ENCODE data around the gene LRBA. TPM values are rescaled to one million over a fixed set of nuclear protein-coding genes. Genes with fewer than 3 reads are reported as not detected.
"Not testable (repeated sequence)": the region's sequence is repeated elsewhere in the genome, so short reads cannot be mapped to it uniquely, and the experiment has no call there.

The LRBA gene
- total RNA-seq, 5 donors from 2014 or later (not counting 1 experiment from before 2014, with no cell fraction given), result 56.1 to 81.7 (median 56.9) TPM

GRCh38 chr4:150569384-150569987 is 445.6 kb downstream of the LRBA start:
- Mint-ChIP-seq H3K4me3 (no peak overlapping the region), H3K9me3 (peaks cover 2 to 7% (median 6%) of the 10 kb centered on the region in 3 donors), H3K4me1 (peaks cover 5 to 11% (median 9%) of the 10 kb centered on the region in 3 donors), H3K36me3 (peaks cover 34% of the 10 kb centered on the region), H3K27me3 (no peaks in the 10 kb centered on the region), H3K27ac (no peak overlapping the region)
- Histone ChIP-seq H3K27ac (ENCODE audit: low read length) (no peak overlapping the region), H3K4me1 (ENCODE audit: control insufficient read depth in 1 of 2, extremely low read depth in 1 of 2, insufficient read depth in 2 of 2, low read length in 2 of 2) (no peaks in the 10 kb centered on the region), H3K9me3 (no peaks in the 10 kb centered on the region), H3K4me3 (ENCODE audit: control insufficient read depth in 1 of 2, extremely low read depth in 1 of 2, low read length in 1 of 2) (no peak overlapping the region), H3K36me3 (ENCODE audit: control insufficient read depth in 2 of 2, extremely low read depth in 1 of 2, insufficient read depth in 1 of 2, low read length in 1 of 2) (peaks cover 0 to 6% of the 10 kb centered on the region in 2 donors), H3K27me3 (replicated peaks in 1 of 2; ENCODE audit: control insufficient read depth in 2 of 2, extremely low read depth in 1 of 2, insufficient read depth in 2 of 2, low read length in 1 of 2) (no peaks in the 10 kb centered on the region)
- ATAC-seq (replicated peaks in 1 of 4) (no peak), DNase-seq (no peak)
- ChIA-PET POLR2A (interaction anchor here in 1 of 2 donors (0.6 kb wide), 1 partner anchor 40 kb away, joined by 3 read pairs; no protein-coding TSS in a partner anchor), CTCF (no interaction called here)
- 100% methylated on average over 3 of the region's 5 CpGs for WGBS (ENCODE audit: insufficient coverage)

GRCh38 chr4:150567070-150567469 is 448.0 kb downstream of the LRBA start:
- H3K27ac Mint-ChIP-seq, result no peak overlapping the region
- WGBS (ENCODE audit: insufficient coverage), result no CpG with 5 or more reads among the region's 3 CpGs
- DNase-seq, result no peak
- H3K4me1 Mint-ChIP-seq, result peaks cover 0 to 7% (median 2%) of the 10 kb centered on the region in 3 donors
- H3K9me3 Mint-ChIP-seq, result peaks cover 2 to 7% (median 6%) of the 10 kb centered on the region in 3 donors
- ChIA-PET POLR2A (interaction anchor here in 1 of 2 donors (0.6 kb wide), 1 partner anchor 1629 kb away, joined by 3 read pairs; no protein-coding TSS in a partner anchor), CTCF (no interaction called here)
- Histone ChIP-seq H3K4me1 (ENCODE audit: control insufficient read depth in 1 of 2, extremely low read depth in 1 of 2, insufficient read depth in 2 of 2, low read length in 2 of 2) (no peaks in the 10 kb centered on the region), H3K9me3 (no peaks in the 10 kb centered on the region), H3K27me3 (replicated peaks in 1 of 2; ENCODE audit: control insufficient read depth in 2 of 2, extremely low read depth in 1 of 2, insufficient read depth in 2 of 2, low read length in 1 of 2) (no peaks in the 10 kb centered on the region), H3K36me3 (ENCODE audit: control insufficient read depth in 2 of 2, extremely low read depth in 1 of 2, insufficient read depth in 1 of 2, low read length in 1 of 2) (peaks cover 0 to 6% of the 10 kb centered on the region in 2 donors), H3K4me3 (ENCODE audit: control insufficient read depth in 1 of 2, extremely low read depth in 1 of 2, low read length in 1 of 2) (no peak overlapping the region), H3K27ac (ENCODE audit: low read length) (no peak overlapping the region)
- H3K27me3 Mint-ChIP-seq, result no peaks in the 10 kb centered on the region
- no peak for ATAC-seq (replicated peaks in 1 of 4)
- no peak overlapping the region for H3K4me3 Mint-ChIP-seq
- peaks cover 44% of the 10 kb centered on the region for H3K36me3 Mint-ChIP-seq

- DNase-seq; H3K4me3 Mint-ChIP-seq; ATAC-seq (replicated peaks in 1 of 4); H3K27me3 ChIP-seq (replicated peaks in 1 of 2; ENCODE audit: control insufficient read depth in 2 of 2, extremely low read depth in 1 of 2, insufficient read depth in 2 of 2, low read length in 1 of 2); CTCF ChIA-PET; H3K27ac ChIP-seq (ENCODE audit: low read length); H3K4me1 Mint-ChIP-seq; H3K27ac Mint-ChIP-seq; POLR2A ChIA-PET; H3K27me3 Mint-ChIP-seq; H3K4me1 ChIP-seq (ENCODE audit: control insufficient read depth in 1 of 2, extremely low read depth in 1 of 2, insufficient read depth in 2 of 2, low read length in 2 of 2); H3K9me3 ChIP-seq; H3K9me3 Mint-ChIP-seq; H3K36me3 ChIP-seq (ENCODE audit: control insufficient read depth in 2 of 2, extremely low read depth in 1 of 2, insufficient read depth in 1 of 2, low read length in 1 of 2); H3K4me3 ChIP-seq (ENCODE audit: control insufficient read depth in 1 of 2, extremely low read depth in 1 of 2, low read length in 1 of 2): not testable (repeated sequence)
- H3K36me3 Mint-ChIP-seq, result peaks cover 46% of the 10 kb centered on the region
- no CpG with 5 or more reads among the region's 2 CpGs for WGBS (ENCODE audit: insufficient coverage)
These were observed 450.1 kb downstream of the LRBA start for GRCh38 chr4:150564967-150565366.

GRCh38 chr4:150562751-150563150 is 452.3 kb downstream of the LRBA start:
- Mint-ChIP-seq H3K27ac (no peak overlapping the region), H3K4me3 (no peak overlapping the region), H3K4me1 (peaks cover 0 to 7% (median 2%) of the 10 kb centered on the region in 3 donors), H3K9me3 (peaks cover 2 to 7% (median 6%) of the 10 kb centered on the region in 3 donors), H3K36me3 (peaks cover 43% of the 10 kb centered on the region), H3K27me3 (no peaks in the 10 kb centered on the region)
- no peak for ATAC-seq (replicated peaks in 1 of 4)
- POLR2A ChIA-PET, result no interaction called here
- CTCF ChIA-PET, result interaction anchor here in 1 of 2 donors (0.7 kb wide), 1 partner anchor 133 kb away, joined by 3 read pairs; no protein-coding TSS in a partner anchor
- Histone ChIP-seq H3K27me3 (replicated peaks in 1 of 2; ENCODE audit: control insufficient read depth in 2 of 2, extremely low read depth in 1 of 2, insufficient read depth in 2 of 2, low read length in 1 of 2) (no peaks in the 10 kb centered on the region), H3K9me3 (no peaks in the 10 kb centered on the region), H3K27ac (ENCODE audit: low read length) (no peak overlapping the region), H3K4me1 (ENCODE audit: control insufficient read depth in 1 of 2, extremely low read depth in 1 of 2, insufficient read depth in 2 of 2, low read length in 2 of 2) (no peaks in the 10 kb centered on the region), H3K36me3 (ENCODE audit: control insufficient read depth in 2 of 2, extremely low read depth in 1 of 2, insufficient read depth in 1 of 2, low read length in 1 of 2) (peaks cover 0 to 9% of the 10 kb centered on the region in 2 donors), H3K4me3 (ENCODE audit: control insufficient read depth in 1 of 2, extremely low read depth in 1 of 2, low read length in 1 of 2) (no peak overlapping the region)
- no peak for DNase-seq

- Histone ChIP-seq H3K36me3 (ENCODE audit: control insufficient read depth in 2 of 2, extremely low read depth in 1 of 2, insufficient read depth in 1 of 2, low read length in 1 of 2) (peaks cover 0 to 7% of the 10 kb centered on the region in 2 donors), H3K27me3 (replicated peaks in 1 of 2; ENCODE audit: control insufficient read depth in 2 of 2, extremely low read depth in 1 of 2, insufficient read depth in 2 of 2, low read length in 1 of 2) (no peaks in the 10 kb centered on the region), H3K4me1 (ENCODE audit: control insufficient read depth in 1 of 2, extremely low read depth in 1 of 2, insufficient read depth in 2 of 2, low read length in 2 of 2) (no peaks in the 10 kb centered on the region), H3K27ac (ENCODE audit: low read length) (no peak overlapping the region), H3K9me3 (no peaks in the 10 kb centered on the region), H3K4me3 (ENCODE audit: control insufficient read depth in 1 of 2, extremely low read depth in 1 of 2, low read length in 1 of 2) (no peak overlapping the region)
- Mint-ChIP-seq H3K9me3 (peaks cover 2 to 7% (median 6%) of the 10 kb centered on the region in 3 donors), H3K4me3 (no peak overlapping the region), H3K36me3 (peaks cover 42% of the 10 kb centered on the region), H3K27ac (no peak overlapping the region), H3K4me1 (peaks cover 0 to 7% (median 2%) of the 10 kb centered on the region in 3 donors), H3K27me3 (no peaks in the 10 kb centered on the region)
- POLR2A ChIA-PET, result no interaction called here
- CTCF ChIA-PET, result no interaction called here
- ATAC-seq (replicated peaks in 1 of 4), result no peak
- WGBS (ENCODE audit: insufficient coverage), result no CpG with 5 or more reads among the region's 2 CpGs
- no peak for DNase-seq
These were observed 452.8 kb downstream of the LRBA start for GRCh38 chr4:150562250-150562649.

GRCh38 chr4:150561143-150561737 is 453.8 kb downstream of the LRBA start:
- H3K9me3 Mint-ChIP-seq, result peaks cover 2 to 7% (median 6%) of the 10 kb centered on the region in 3 donors
- Histone ChIP-seq H3K4me1 (ENCODE audit: control insufficient read depth in 1 of 2, extremely low read depth in 1 of 2, insufficient read depth in 2 of 2, low read length in 2 of 2) (no peaks in the 10 kb centered on the region), H3K36me3 (ENCODE audit: control insufficient read depth in 2 of 2, extremely low read depth in 1 of 2, insufficient read depth in 1 of 2, low read length in 1 of 2) (peaks cover 0 to 7% of the 10 kb centered on the region in 2 donors), H3K27ac (ENCODE audit: low read length) (no peak overlapping the region), H3K27me3 (replicated peaks in 1 of 2; ENCODE audit: control insufficient read depth in 2 of 2, extremely low read depth in 1 of 2, insufficient read depth in 2 of 2, low read length in 1 of 2) (no peaks in the 10 kb centered on the region), H3K4me3 (ENCODE audit: control insufficient read depth in 1 of 2, extremely low read depth in 1 of 2, low read length in 1 of 2) (no peak overlapping the region), H3K9me3 (no peaks in the 10 kb centered on the region)
- peaks cover 0 to 7% (median 2%) of the 10 kb centered on the region in 3 donors for H3K4me1 Mint-ChIP-seq
- ATAC-seq (replicated peaks in 1 of 4) (no peak), DNase-seq (no peak)
- H3K27me3 Mint-ChIP-seq, result no peaks in the 10 kb centered on the region
- ChIA-PET POLR2A (interaction anchor here in 1 of 2 donors (0.6 kb wide), 1 partner anchor 280 kb away, joined by 3 read pairs; no protein-coding TSS in a partner anchor), CTCF (no interaction called here)
- no peak overlapping the region for H3K4me3 Mint-ChIP-seq
- H3K27ac Mint-ChIP-seq, result no peak overlapping the region
- no CpG with 5 or more reads among the region's 2 CpGs for WGBS (ENCODE audit: insufficient coverage)
- H3K36me3 Mint-ChIP-seq, result peaks cover 44% of the 10 kb centered on the region
